Measurements from ENCODE around the gene KCNMA1.

KCNMA1 gene

GRCh38 chr10:77604941-77605351, 32.7 kb downstream of the KCNMA1 start:
- FAIRE-seq (no peak), DNase-seq (ENCODE audit: insufficient read length, low spot score) (no peak)
- TF ChIP-seq CTCF (IDR thresholded peaks at IDR 0.05; ENCODE audit: insufficient read depth, missing control alignments) = no peak

GRCh38 chr10:77604063-77604462, 33.5 kb downstream of the KCNMA1 start:
- FAIRE-seq (no peak), DNase-seq (ENCODE audit: insufficient read length, low spot score) (no peak)
- TF ChIP-seq CTCF (IDR thresholded peaks at IDR 0.05; ENCODE audit: insufficient read depth, missing control alignments) = no peak

- no peak for DNase-seq (ENCODE audit: insufficient read length, low spot score)
- no peak for TF ChIP-seq CTCF (IDR thresholded peaks at IDR 0.05; ENCODE audit: insufficient read depth, missing control alignments)
- FAIRE-seq = no peak
Observed at GRCh38 chr10:77603534-77603927, 34.1 kb downstream of the KCNMA1 start.

GRCh38 chr10:77602913-77603533, 34.6 kb downstream of the KCNMA1 start:
- TF ChIP-seq CTCF (IDR thresholded peaks at IDR 0.05; ENCODE audit: insufficient read depth, missing control alignments) = no peak
- no peak for FAIRE-seq

GRCh38 chr10:77602231-77602912, 35.2 kb downstream of the KCNMA1 start:
- no peak for TF ChIP-seq CTCF (IDR thresholded peaks at IDR 0.05; ENCODE audit: insufficient read depth, missing control alignments)
- no peak for DNase-seq (ENCODE audit: insufficient read length, low spot score)
- no peak for FAIRE-seq

More at GRCh38 chr10:77602913-77603533, 34.6 kb downstream of the KCNMA1 start:
- no peak for DNase-seq (ENCODE audit: insufficient read length, low spot score)

- TF ChIP-seq CTCF (IDR thresholded peaks at IDR 0.05; ENCODE audit: insufficient read depth, missing control alignments) = no peak
- FAIRE-seq (no peak), DNase-seq (ENCODE audit: insufficient read length, low spot score) (no peak)
Observed at GRCh38 chr10:77601488-77601887, 36.1 kb downstream of the KCNMA1 start.

GRCh38 chr10:77600640-77601039, 37.0 kb downstream of the KCNMA1 start:
- DNase-seq (ENCODE audit: insufficient read length, low spot score) = no peak
- FAIRE-seq = no peak
- no peak for TF ChIP-seq CTCF (IDR thresholded peaks at IDR 0.05; ENCODE audit: insufficient read depth, missing control alignments)

All from D721Med (cell line).